Mesendoderm (in vitro differentiated cells): ENCODE data around the gene RRAGB. TPM values are rescaled to one million over a fixed set of nuclear protein-coding genes. Genes with fewer than 3 reads are reported as not detected.
A peak's percentile ranks its signal among the peaks of the same experiment; 100 is the strongest.
"Not testable (repeated sequence)": the region's sequence is repeated elsewhere in the genome, so short reads cannot be mapped to it uniquely, and the experiment has no call there.

ENCODE experiments used
- DNase-seq: peaks from one replicate; pipeline ENCODE4 v3.0.0; 2013
- H2AK5ac ChIP-seq: 2 replicates; pipeline ENCODE4 v1.6.1; 2013; ENCODE audit warnings: low read length, inconsistent platforms
- H2BK120ac ChIP-seq: 2 replicates; pipeline ENCODE4 v1.6.1; 2013; ENCODE audit warnings: low read depth, mild to moderate bottlenecking, low read length, moderate library complexity, mixed read lengths
- H2BK15ac ChIP-seq: replicated peaks from 2 replicates; pipeline ENCODE4 v1.6.1; 2013; ENCODE audit warnings: low read depth, mild to moderate bottlenecking, moderate library complexity
- H2BK5ac ChIP-seq: 2 replicates; pipeline ENCODE4 v1.6.1; 2013; ENCODE audit warnings: low read length, inconsistent platforms
- H3K18ac ChIP-seq: 2 replicates; pipeline ENCODE4 v1.6.1; 2013; ENCODE audit warnings: mild to moderate bottlenecking, low read length, mixed read lengths
- H3K23ac ChIP-seq: one replicate; pipeline ENCODE4 v1.6.1; 2013; ENCODE audit warnings: low read length
- H3K27ac ChIP-seq: 2 replicates; pipeline ENCODE4 v1.5.1; 2013; ENCODE audit warnings: low read depth, mild to moderate bottlenecking, inconsistent platforms, low read length, moderate library complexity
- H3K27me3 ChIP-seq: 2 replicates; pipeline ENCODE4 v1.6.1; 2013; ENCODE audit warnings: low read length, control low read depth, mild to moderate bottlenecking, inconsistent platforms; ENCODE audit not compliant: insufficient read depth, poor library complexity
- H3K36me3 ChIP-seq: 2 replicates; pipeline ENCODE4 v1.6.1; 2013; ENCODE audit warnings: low read length, inconsistent platforms; ENCODE audit not compliant: control insufficient read depth, insufficient read depth
- H3K4ac ChIP-seq: one replicate; pipeline ENCODE4 v1.6.1; 2013; ENCODE audit warnings: low read depth, mild to moderate bottlenecking, low read length, moderate library complexity
- H3K4me1 ChIP-seq: 2 replicates; pipeline ENCODE4 v1.6.1; 2013; ENCODE audit warnings: low read depth, low read length, inconsistent platforms; ENCODE audit not compliant: control insufficient read depth
- H3K4me2 ChIP-seq: 2 replicates; pipeline ENCODE4 v1.6.1; 2013; ENCODE audit warnings: low read length
- H3K4me3 ChIP-seq: 2 replicates; pipeline ENCODE4 v1.5.1; 2013; ENCODE audit warnings: mild to moderate bottlenecking, low read length
- H3K56ac ChIP-seq: one replicate; pipeline ENCODE4 v1.6.1; 2013; ENCODE audit warnings: low read length
- H3K79me1 ChIP-seq: 2 replicates; pipeline ENCODE4 v1.6.1; 2013; ENCODE audit warnings: low read length, inconsistent platforms
- H3K79me2 ChIP-seq: 2 replicates; pipeline ENCODE4 v1.6.1; 2013; ENCODE audit warnings: mild to moderate bottlenecking, low read length; ENCODE audit not compliant: control insufficient read depth, insufficient read depth
- H3K9ac ChIP-seq: 2 replicates; pipeline ENCODE4 v1.6.1; 2013; ENCODE audit warnings: low read length, inconsistent platforms
- H4K5ac ChIP-seq: one replicate; pipeline ENCODE4 v1.6.1; 2013; ENCODE audit warnings: low read length
- H4K8ac ChIP-seq: one replicate; pipeline ENCODE4 v1.6.1; 2013; ENCODE audit warnings: low read depth, mild to moderate bottlenecking, control low read depth, low read length, moderate library complexity
- WGBS: extraction: QIAGEN DNeasy Blood & Tissue Kit; methylation state at CpG from one replicate; pipeline ENCODE4 v1.1.7; 2013; ENCODE audit warnings: low lambda C conversion rate, missing lambda C conversion rate; ENCODE audit not compliant: insufficient coverage; ENCODE audit errors: extremely low coverage; 5-methylcytosine and 5-hydroxymethylcytosine counted together
- polyA plus RNA-seq, 2 experiments: library from polyadenylated mRNA; stranded (reverse); fragments of 200-250 nt; gene quantifications; one replicate each; pipeline ENCODE4 v1.2.3, GENCODE V29; 2013

RRAGB gene
- 8.8 TPM for polyA plus RNA-seq (2013, experiment 1 of 2)
- 8.5 TPM for polyA plus RNA-seq (2013, experiment 2 of 2)

- Histone ChIP-seq H3K23ac (no peak within 1 kb of the TSS), H2BK15ac (no peak within 1 kb of the TSS), H3K27ac (peak within 1 kb of the TSS; percentile 57), H2AK5ac (no peak within 1 kb of the TSS), H4K5ac (no peak within 1 kb of the TSS), H2BK120ac (no peak within 1 kb of the TSS), H3K4me2 (peak within 1 kb of the TSS; percentile 61), H3K4ac (peak within 1 kb of the TSS; percentile 68), H3K4me1 (no peaks in the 10 kb centered on the region), H4K8ac (peak within 1 kb of the TSS; percentile 86), H3K4me3 (peak within 1 kb of the TSS; percentile 79), H3K79me2 (no peaks in the 10 kb centered on the region), H3K36me3 (no peaks in the 10 kb centered on the region), H3K79me1 (no peaks in the 10 kb centered on the region), H3K9ac (peak within 1 kb of the TSS; percentile 85), H3K56ac (peak within 1 kb of the TSS; percentile 87), H2BK5ac (no peak within 1 kb of the TSS), H3K27me3 (no peaks in the 10 kb centered on the region), H3K18ac (peak within 1 kb of the TSS; percentile 75)
- DNase-seq, result peak; percentile 97
- no CpG with 5 or more reads among the region's 46 CpGs for WGBS
These were observed at the start of gene RRAGB for GRCh38 chrX:55717521-55718497. RRAGB (plus strand) TSS chrX:55717749; CDS start chrX:55718328, 579 bp downstream.

- no peak for DNase-seq
- Histone ChIP-seq H3K4me3 (no peak overlapping the region), H3K79me2 (no peaks in the 10 kb centered on the region), H3K27ac (no peak overlapping the region), H3K4me1 (no peaks in the 10 kb centered on the region), H2AK5ac (no peak overlapping the region), H3K4ac (no peak overlapping the region), H2BK120ac (no peak overlapping the region), H3K9ac (no peak overlapping the region), H3K23ac (no peak overlapping the region), H2BK15ac (no peak overlapping the region), H3K4me2 (no peak overlapping the region), H2BK5ac (no peak overlapping the region), H3K79me1 (no peaks in the 10 kb centered on the region), H3K56ac (no peak overlapping the region), H4K5ac (no peak overlapping the region), H3K36me3 (no peaks in the 10 kb centered on the region), H3K27me3 (no peaks in the 10 kb centered on the region), H4K8ac (no peak overlapping the region), H3K18ac (no peak overlapping the region)
- WGBS, result no CpG with 5 or more reads among the region's 1 CpG
These were observed 49.5 kb upstream of the RRAGB start for GRCh38 chrX:55668084-55668483.

GRCh38 chrX:55688579-55688978 lies 29.0 kb upstream of the RRAGB start:
- not testable (repeated sequence) for H3K27ac ChIP-seq, H2BK120ac ChIP-seq, H3K36me3 ChIP-seq, H3K79me1 ChIP-seq, H2BK5ac ChIP-seq, H3K4me2 ChIP-seq, H3K23ac ChIP-seq, H3K4me1 ChIP-seq, H2BK15ac ChIP-seq, DNase-seq, H3K18ac ChIP-seq, H3K79me2 ChIP-seq, H3K9ac ChIP-seq, H3K4ac ChIP-seq, H3K4me3 ChIP-seq, H3K56ac ChIP-seq, H3K27me3 ChIP-seq, H2AK5ac ChIP-seq, H4K8ac ChIP-seq, H4K5ac ChIP-seq
- WGBS, result no CpG with 5 or more reads among the region's 10 CpGs

- no peak overlapping the region for H3K27ac ChIP-seq
- no CpG with 5 or more reads among the region's 5 CpGs for WGBS
- H3K9ac ChIP-seq, result no peak overlapping the region
- H3K56ac ChIP-seq, result no peak overlapping the region
- no peak for DNase-seq
- H3K79me2 ChIP-seq, result no peaks in the 10 kb centered on the region
- H3K27me3 ChIP-seq, result no peaks in the 10 kb centered on the region
- no peak overlapping the region for H3K4ac ChIP-seq
- H2AK5ac ChIP-seq, result no peak overlapping the region
- H3K79me1 ChIP-seq, result no peaks in the 10 kb centered on the region
- no peak overlapping the region for H3K4me3 ChIP-seq
- no peak overlapping the region for H2BK120ac ChIP-seq
- no peak overlapping the region for H2BK5ac ChIP-seq
- no peak overlapping the region for H3K4me2 ChIP-seq
- no peak overlapping the region for H2BK15ac ChIP-seq
- no peak overlapping the region for H4K8ac ChIP-seq
- H4K5ac ChIP-seq, result no peak overlapping the region
- H3K18ac ChIP-seq, result no peak overlapping the region
- H3K23ac ChIP-seq, result no peak overlapping the region
- H3K36me3 ChIP-seq, result no peaks in the 10 kb centered on the region
- H3K4me1 ChIP-seq, result no peaks in the 10 kb centered on the region
These were observed 22.1 kb upstream of the RRAGB start for GRCh38 chrX:55695227-55696018.

GRCh38 chrX:55697381-55697780 lies 20.2 kb upstream of the RRAGB start:
- no peak overlapping the region for H3K9ac ChIP-seq
- no peak overlapping the region for H2AK5ac ChIP-seq
- H2BK15ac ChIP-seq, result no peak overlapping the region
- H3K4me1 ChIP-seq, result no peaks in the 10 kb centered on the region
- no peak overlapping the region for H3K18ac ChIP-seq
- H3K23ac ChIP-seq, result no peak overlapping the region
- H3K27me3 ChIP-seq, result no peaks in the 10 kb centered on the region
- H4K5ac ChIP-seq, result no peak overlapping the region
- no peak overlapping the region for H3K4me2 ChIP-seq
- no peak overlapping the region for H3K4me3 ChIP-seq
- H2BK120ac ChIP-seq, result no peak overlapping the region
- H3K27ac ChIP-seq, result no peak overlapping the region
- H3K79me2 ChIP-seq, result no peaks in the 10 kb centered on the region
- H3K36me3 ChIP-seq, result no peaks in the 10 kb centered on the region
- no peak overlapping the region for H3K4ac ChIP-seq
- WGBS, result no CpG with 5 or more reads among the region's 1 CpG
- no peak overlapping the region for H3K56ac ChIP-seq
- no peak overlapping the region for H2BK5ac ChIP-seq
- no peak overlapping the region for H4K8ac ChIP-seq
- no peaks in the 10 kb centered on the region for H3K79me1 ChIP-seq
- DNase-seq, result no peak
